NT2/D1 (cell line): ENCODE data around the gene PSMF1.
"Not testable (repeated sequence)": the region's sequence is repeated elsewhere in the genome, so short reads cannot be mapped to it uniquely, and the experiment has no call there.

Source experiments
- DNase-seq: peaks from one replicate; pipeline ENCODE4 v3.0.0-alpha.2; 2011; ENCODE audit warnings: low read depth, low spot score
- H3K27me3 ChIP-seq: 2 replicates; pipeline ENCODE4 v1.6.0; 2011; ENCODE audit warnings: mild to moderate bottlenecking; ENCODE audit not compliant: insufficient read length, insufficient read depth
- H3K36me3 ChIP-seq: 2 replicates; pipeline ENCODE4 v1.6.1; 2011; ENCODE audit warnings: mild to moderate bottlenecking, low read length, mixed read lengths; ENCODE audit not compliant: insufficient read depth, insufficient read length
- H3K4me1 ChIP-seq: 2 replicates; pipeline ENCODE4 v1.5.1; 2011; ENCODE audit not compliant: insufficient read depth, insufficient read length
- H3K4me3 ChIP-seq: 2 replicates; pipeline ENCODE4 v1.5.1; 2011; ENCODE audit warnings: low read depth; ENCODE audit not compliant: insufficient read length
- H3K9ac ChIP-seq: 2 replicates; pipeline ENCODE4 v1.6.0; 2011; ENCODE audit warnings: low read depth; ENCODE audit not compliant: insufficient read length
- H3K9me3 ChIP-seq: 2 replicates; pipeline ENCODE4 v1.5.1; 2011; ENCODE audit warnings: mild to moderate bottlenecking, low read length; ENCODE audit not compliant: insufficient read depth
- SUZ12 ChIP-seq: IDR thresholded peaks from 2 replicates; pipeline ENCODE4 v1.6.1; 2011; ENCODE audit not compliant: insufficient read length, insufficient read depth; ENCODE audit errors: extremely low read depth
- YY1 ChIP-seq: IDR thresholded peaks from 2 replicates; pipeline ENCODE4 v1.6.1; 2011; ENCODE audit not compliant: insufficient read length, insufficient read depth
- ZNF274 ChIP-seq: IDR thresholded peaks from 2 replicates; pipeline ENCODE4 v1.6.1; 2011; ENCODE audit warnings: mild to moderate bottlenecking, low read depth, low read length

The PSMF1 gene

GRCh38 chr20:1134836-1135235 lies 16.4 kb downstream of the PSMF1 start:
- no peak overlapping the region for H3K9ac ChIP-seq
- H3K27me3 ChIP-seq, result no peaks in the 10 kb centered on the region
- H3K36me3 ChIP-seq, result peaks cover 63% of the 10 kb centered on the region
- H3K4me1 ChIP-seq, result no peaks in the 10 kb centered on the region
- no peak for DNase-seq
- H3K9me3 ChIP-seq, result no peaks in the 10 kb centered on the region
- no peak for TF ChIP-seq ZNF274
- no peak for TF ChIP-seq YY1
- no peak for TF ChIP-seq SUZ12
- H3K4me3 ChIP-seq, result no peak overlapping the region

- Histone ChIP-seq H3K4me1 (no peaks in the 10 kb centered on the region), H3K9me3 (no peaks in the 10 kb centered on the region), H3K4me3 (no peak overlapping the region), H3K9ac (no peak overlapping the region), H3K27me3 (no peaks in the 10 kb centered on the region), H3K36me3 (peaks cover 58% of the 10 kb centered on the region)
- no peak for DNase-seq
- TF ChIP-seq ZNF274 (no peak), YY1 (no peak), SUZ12 (no peak)
Observed at GRCh38 chr20:1137236-1137635, 18.8 kb downstream of the PSMF1 start.

- H3K36me3 ChIP-seq, result peaks cover 50% of the 10 kb centered on the region
- TF ChIP-seq SUZ12, result no peak
- TF ChIP-seq YY1, result no peak
- no peak for TF ChIP-seq ZNF274
- DNase-seq, result no peak
Observed at GRCh38 chr20:1144401-1145172, 26.2 kb downstream of the PSMF1 start.

GRCh38 chr20:1146957-1147356 lies 28.6 kb downstream of the PSMF1 start:
- Histone ChIP-seq H3K36me3 (peaks cover 41% of the 10 kb centered on the region), H3K4me3 (no peak overlapping the region), H3K4me1 (no peaks in the 10 kb centered on the region), H3K9me3 (no peaks in the 10 kb centered on the region), H3K9ac (no peak overlapping the region), H3K27me3 (no peaks in the 10 kb centered on the region)
- no peak for DNase-seq
- TF ChIP-seq ZNF274, result no peak
- no peak for TF ChIP-seq YY1
- TF ChIP-seq SUZ12, result no peak

More at GRCh38 chr20:1144401-1145172, 26.2 kb downstream of the PSMF1 start:
- H3K4me3 ChIP-seq, result no peak overlapping the region
- H3K27me3 ChIP-seq, result no peaks in the 10 kb centered on the region
- no peaks in the 10 kb centered on the region for H3K9me3 ChIP-seq
- H3K4me1 ChIP-seq, result no peaks in the 10 kb centered on the region
- H3K9ac ChIP-seq, result no peak overlapping the region

GRCh38 chr20:1149812-1150211 lies 31.4 kb downstream of the PSMF1 start:
- H3K9ac ChIP-seq, H3K9me3 ChIP-seq, H3K4me1 ChIP-seq, DNase-seq, H3K4me3 ChIP-seq, H3K27me3 ChIP-seq: not testable (repeated sequence)
- peaks cover 55% of the 10 kb centered on the region for H3K36me3 ChIP-seq

- Histone ChIP-seq H3K9me3 (no peaks in the 10 kb centered on the region), H3K4me3 (no peak overlapping the region), H3K9ac (no peak overlapping the region), H3K4me1 (no peaks in the 10 kb centered on the region), H3K36me3 (peaks cover 56% of the 10 kb centered on the region), H3K27me3 (no peaks in the 10 kb centered on the region)
- DNase-seq, result no peak
- TF ChIP-seq SUZ12 (no peak), ZNF274 (no peak), YY1 (no peak)
Observed at GRCh38 chr20:1150218-1150617, 31.8 kb downstream of the PSMF1 start.

- H3K9me3 ChIP-seq, result no peaks in the 10 kb centered on the region
- H3K36me3 ChIP-seq, result peaks cover 55% of the 10 kb centered on the region
- H3K4me1 ChIP-seq, result no peaks in the 10 kb centered on the region
- TF ChIP-seq ZNF274, result no peak
- no peak for TF ChIP-seq SUZ12
- no peak for TF ChIP-seq YY1
- no peak overlapping the region for H3K4me3 ChIP-seq
- H3K9ac ChIP-seq, result no peak overlapping the region
- no peak for DNase-seq
- H3K27me3 ChIP-seq, result no peaks in the 10 kb centered on the region
Observed at GRCh38 chr20:1150968-1151367, 32.6 kb downstream of the PSMF1 start.

GRCh38 chr20:1154226-1154625 lies 35.8 kb downstream of the PSMF1 start:
- no peak for TF ChIP-seq SUZ12
- TF ChIP-seq YY1, result no peak
- no peak for TF ChIP-seq ZNF274
- H3K9me3 ChIP-seq, result no peaks in the 10 kb centered on the region
- no peaks in the 10 kb centered on the region for H3K4me1 ChIP-seq
- H3K4me3 ChIP-seq, result no peak overlapping the region
- no peak for DNase-seq
- no peak overlapping the region for H3K9ac ChIP-seq
- H3K36me3 ChIP-seq, result peaks cover 47% of the 10 kb centered on the region
- H3K27me3 ChIP-seq, result no peaks in the 10 kb centered on the region
